Stromal cell of bone marrow (primary cell): Measurements from ENCODE around the gene CCDC7.
"Not testable (repeated sequence)": the region's sequence is repeated elsewhere in the genome, so short reads cannot be mapped to it uniquely, and the experiment has no call there.

Experiments used
- DNase-seq: peaks from one replicate; pipeline ENCODE4 v3.0.0-alpha.2; 2012; ENCODE audit warnings: low read depth

Gene CCDC7

DNA sequence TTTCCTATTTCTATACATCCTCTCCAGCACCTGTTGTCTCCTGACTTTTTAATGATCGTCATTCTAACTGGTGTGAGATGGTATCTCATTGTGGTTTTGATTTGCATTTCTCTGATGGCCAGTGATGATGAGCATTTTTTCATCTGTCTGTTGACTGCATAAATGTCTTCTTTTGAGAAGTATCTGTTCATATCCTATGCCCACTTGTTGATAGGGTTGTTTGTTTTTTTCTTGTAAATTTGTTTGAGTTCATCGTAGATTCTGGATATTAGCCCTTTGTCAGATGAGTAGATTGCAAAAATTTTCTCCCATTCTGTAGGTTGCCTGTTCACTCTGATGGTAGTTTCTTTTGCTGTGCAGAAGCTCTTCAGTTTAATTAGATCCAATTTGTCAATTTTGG lies 253.7 kb downstream of the CCDC7 start:
- DNase-seq: not testable (repeated sequence)

DNA sequence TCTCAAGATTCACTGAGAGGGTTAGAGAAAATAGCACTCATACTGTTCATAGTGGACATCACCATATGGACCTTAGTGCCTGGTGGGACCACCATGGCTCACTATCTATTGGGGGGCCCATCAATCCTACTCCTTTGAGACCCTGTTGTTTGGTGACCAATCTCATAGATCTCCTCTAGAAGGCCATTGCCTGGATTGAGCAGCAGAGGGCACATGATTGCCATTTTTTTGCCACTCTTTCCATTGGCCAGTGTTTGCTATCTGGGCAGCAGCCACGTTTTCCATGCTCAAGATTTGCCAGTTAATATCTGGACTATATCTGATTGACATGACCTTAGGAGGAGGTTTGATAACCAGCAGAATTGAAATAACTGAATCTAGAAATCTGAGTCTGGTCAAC lies 267.6 kb downstream of the CCDC7 start:
- DNase-seq: no peak

- DNase-seq: no peak
Measured at GRCh38 chr10:32731527-32731926, 285.6 kb downstream of the CCDC7 start.

GRCh38 chr10:32738958-32739357 lies 293.0 kb downstream of the CCDC7 start:
- DNase-seq: no peak

DNA sequence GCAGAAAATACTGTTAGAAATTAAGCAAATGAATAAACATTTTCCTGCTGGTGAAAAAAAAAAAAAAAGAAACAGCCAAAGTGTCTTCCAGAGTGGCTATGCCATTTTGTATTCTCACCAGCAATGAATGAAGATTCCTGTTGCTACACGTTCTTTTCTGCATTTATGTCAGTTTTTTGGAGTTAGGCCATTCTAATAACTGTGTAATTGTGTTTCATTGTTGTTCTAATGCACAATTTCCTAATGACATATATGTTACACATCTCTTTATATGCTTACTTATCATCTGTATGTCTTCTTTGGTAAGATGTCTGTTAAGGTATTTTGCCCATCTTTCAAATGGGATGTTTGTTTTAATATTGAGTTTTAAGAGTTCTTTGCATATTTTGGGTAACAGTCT lies 298.4 kb downstream of the CCDC7 start:
- DNase-seq: no peak

DNA sequence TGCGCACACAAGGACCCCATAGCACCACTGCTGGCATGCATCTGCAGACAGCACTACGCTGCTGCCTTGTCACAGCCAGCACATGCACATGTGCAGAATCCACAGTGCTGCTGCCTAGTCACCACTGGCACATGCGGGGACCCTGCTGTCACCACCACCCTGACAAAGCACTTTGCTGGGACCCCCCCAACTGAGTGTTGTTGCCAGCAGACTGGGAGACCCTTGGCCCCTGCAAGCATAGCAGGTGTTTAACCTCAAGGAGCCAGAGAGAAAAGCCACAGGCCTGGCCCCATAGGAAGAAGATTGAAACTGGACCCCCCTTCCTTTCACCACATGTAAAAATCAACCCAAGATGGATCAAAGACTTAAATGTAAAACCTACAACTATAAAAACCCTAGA lies 300.9 kb downstream of the CCDC7 start:
- no peak for DNase-seq

DNA sequence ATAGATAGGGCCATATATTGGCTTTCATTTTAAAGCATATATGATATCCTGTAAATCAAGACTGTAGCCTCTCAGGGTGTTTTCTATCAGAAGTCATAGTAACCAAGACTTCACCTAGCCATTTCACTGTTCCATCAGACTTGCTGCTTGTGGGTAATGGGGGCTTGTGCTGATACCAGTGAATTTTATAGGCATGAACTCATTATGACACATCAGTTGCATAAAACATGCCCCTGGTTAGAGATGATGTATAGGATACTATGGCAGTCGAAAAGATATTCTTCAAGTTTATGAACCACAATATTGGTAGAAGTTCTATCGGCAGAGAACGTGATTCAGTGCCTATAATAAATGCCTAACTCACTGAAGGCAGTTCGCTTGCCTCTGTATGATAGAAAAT lies 305.6 kb downstream of the CCDC7 start:
- DNase-seq: no peak

DNA sequence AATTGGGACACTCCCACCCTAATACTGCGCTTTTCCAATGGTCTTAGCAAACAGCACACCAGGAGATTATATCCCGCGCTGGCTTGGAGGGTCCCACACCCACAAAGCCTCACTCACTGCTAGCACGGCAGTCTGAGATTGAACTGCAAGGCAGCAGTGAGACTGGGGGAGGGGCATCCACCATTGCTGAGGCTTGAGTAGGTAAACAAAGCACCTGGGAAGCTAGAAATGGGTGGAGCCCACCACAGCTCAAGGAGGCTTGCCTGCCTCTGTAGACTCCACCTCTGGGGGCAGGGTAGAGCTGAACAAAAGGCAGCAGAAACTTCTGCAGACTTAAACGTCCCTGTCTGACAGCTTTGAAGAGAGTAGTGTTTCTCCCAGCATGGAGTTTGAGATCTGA lies 309.0 kb downstream of the CCDC7 start:
- not testable (repeated sequence) for DNase-seq

DNA sequence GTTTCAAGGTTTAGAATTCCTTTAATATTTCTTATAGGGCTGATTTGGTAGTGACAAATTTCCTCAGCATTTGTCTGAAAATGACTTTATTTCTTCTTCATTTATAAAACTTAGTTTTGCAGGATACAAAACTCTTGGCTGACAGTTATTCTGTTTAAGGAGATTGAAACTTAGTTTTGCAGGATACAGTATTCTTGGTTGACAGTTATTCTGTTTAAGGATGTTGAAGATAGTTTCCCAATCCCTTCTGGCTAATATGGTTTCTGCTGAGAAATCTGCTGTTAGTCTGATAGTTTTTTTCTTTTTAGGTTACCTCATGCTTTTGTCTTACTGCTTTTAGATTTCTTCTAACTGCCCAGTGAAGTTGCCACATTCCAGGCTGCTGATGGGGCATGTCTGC lies 325.3 kb downstream of the CCDC7 start:
- no peak for DNase-seq

GRCh38 chr10:32773105-32773504 lies 327.2 kb downstream of the CCDC7 start:
- no peak for DNase-seq

DNA sequence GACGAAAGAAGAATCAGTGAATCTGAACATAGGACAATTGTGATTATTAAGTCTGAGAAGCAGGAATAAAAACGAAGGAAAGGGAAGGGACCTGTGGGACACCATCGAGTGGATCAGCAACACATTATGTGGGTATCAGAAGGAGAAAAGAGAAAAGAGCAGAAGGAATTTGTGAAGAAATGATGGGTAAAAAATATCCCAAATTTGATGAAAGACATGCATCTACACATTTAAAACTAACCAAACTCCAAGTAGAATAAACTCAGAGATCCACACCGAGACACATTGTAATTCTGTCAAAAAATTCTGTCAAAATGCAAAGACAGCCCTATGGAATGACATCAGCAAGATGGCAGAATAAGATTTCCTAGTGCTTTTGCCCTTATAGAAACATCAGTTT lies 341.0 kb downstream of the CCDC7 start:
- DNase-seq: no peak

DNA sequence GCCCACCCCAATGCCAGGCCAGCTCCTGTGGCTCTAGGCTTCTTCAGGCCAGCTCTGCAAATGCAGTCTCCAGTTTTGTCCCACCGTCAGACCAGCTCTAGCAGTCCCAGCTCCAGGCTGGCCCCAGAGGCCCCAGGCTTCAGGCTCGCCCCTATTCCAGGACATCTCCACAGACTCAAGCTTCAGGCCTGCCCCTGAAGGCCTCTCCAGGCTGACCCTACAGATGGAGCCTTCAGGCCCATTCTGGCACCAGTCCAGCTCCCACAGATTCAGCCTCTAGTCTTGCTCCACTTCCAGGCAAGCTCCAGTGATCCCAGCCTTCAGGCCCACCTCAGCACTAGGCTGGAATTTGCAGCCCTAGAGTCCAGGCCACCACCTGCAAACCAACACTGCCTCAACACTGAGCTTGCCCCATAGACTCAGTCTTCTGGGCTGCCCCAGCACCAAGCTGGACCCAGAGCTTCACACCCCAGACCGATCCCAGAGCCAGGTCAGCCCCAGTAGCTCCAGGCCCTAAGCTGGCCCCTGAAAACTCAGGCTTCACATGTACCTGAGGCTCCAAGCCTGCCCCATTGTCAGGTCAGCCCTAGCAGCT lies 341.8 kb downstream of the CCDC7 start:
- DNase-seq: no peak

GRCh38 chr10:32788359-32788758 lies 342.4 kb downstream of the CCDC7 start:
- no peak for DNase-seq

DNA sequence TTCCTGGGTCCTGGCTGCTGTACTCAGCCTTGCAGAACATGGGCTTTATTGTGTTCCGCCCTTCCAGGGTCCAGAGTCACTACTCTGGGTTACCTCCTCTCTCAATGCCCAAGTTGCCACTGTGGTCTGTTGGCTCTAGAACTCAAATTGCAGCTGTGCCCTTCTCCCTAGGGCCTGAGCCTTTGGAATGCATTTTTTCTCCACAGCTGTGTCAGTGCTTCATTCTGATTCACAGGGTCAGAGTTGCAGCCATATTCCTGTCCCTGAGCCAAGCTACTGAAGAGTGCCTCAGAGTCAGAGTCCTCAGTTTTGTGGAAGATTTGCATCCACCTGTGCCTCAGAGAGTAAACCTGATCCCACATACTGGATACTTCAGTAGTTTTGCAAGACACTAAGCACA lies 344.5 kb downstream of the CCDC7 start:
- peak; percentile 11 for DNase-seq

DNA sequence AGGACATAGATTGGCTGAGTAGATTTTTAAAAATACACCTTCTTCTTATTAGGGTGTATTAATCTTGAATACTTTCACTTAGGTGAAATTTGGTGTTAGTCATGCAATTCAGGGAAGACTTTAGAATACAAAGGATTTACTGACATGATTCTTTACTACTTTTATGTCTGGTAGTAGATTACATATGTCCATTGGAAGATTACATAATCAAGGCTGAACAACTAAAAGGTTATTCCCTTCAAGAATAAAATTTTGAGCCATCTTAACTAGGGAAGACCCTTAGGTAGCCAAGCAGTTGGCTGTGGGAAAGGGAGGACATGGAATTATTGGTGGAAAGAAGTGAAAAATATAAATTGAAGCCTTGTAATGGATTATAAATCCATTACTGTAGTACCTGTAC lies 347.1 kb downstream of the CCDC7 start:
- no peak for DNase-seq

DNA sequence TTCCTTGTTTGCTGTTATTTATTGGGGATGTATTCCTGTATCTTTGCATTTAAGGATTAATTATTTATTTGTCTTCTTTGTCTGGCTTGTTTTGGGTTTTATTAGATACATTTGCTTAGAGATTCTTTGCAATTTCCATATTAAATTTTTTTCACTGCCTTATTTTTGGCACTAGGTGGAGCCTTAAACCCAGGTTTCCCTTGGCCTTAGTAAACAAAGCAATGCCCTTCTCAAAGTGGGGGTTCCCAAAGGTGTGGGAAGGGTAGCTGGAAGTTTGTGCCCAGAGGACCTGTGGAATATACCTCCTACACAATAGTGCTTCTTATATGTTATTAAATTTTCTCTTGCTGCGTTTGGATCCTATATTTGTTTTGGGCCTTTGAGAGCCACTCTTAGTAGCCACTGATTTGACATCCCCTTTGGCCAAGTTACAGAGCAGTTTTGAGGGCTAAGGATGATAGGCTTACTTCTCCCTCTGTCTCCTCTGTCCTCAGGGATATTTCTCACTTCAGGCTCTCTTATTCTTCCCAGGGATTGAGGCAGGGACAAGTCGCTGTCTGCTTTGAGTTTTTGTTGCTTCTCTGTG lies 349.8 kb downstream of the CCDC7 start:
- DNase-seq: peak; percentile 9

GRCh38 chr10:32797393-32797792 lies 351.5 kb downstream of the CCDC7 start:
- DNase-seq: not testable (repeated sequence)

GRCh38 chr10:32846974-32847373 lies 401.0 kb downstream of the CCDC7 start:
- no peak for DNase-seq

DNA sequence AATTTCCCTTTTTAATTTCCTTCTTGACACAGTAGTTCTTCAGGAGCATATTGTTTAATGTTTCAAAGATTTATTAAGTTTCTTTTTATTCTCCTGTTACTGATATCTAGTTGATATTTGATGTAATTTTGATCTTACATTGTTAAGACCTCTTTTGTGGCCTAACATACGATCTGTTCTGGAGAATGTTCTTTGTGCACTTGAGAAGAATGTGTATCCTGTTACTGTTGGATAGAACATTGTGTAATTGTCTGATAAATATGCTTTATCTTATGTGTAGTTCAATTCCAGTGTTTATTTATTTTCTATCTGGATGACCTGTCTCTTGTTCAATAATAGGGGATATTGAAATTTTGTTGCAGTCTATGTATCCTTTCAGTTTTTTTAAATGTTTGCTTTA lies 405.4 kb downstream of the CCDC7 start:
- DNase-seq: no peak

DNA sequence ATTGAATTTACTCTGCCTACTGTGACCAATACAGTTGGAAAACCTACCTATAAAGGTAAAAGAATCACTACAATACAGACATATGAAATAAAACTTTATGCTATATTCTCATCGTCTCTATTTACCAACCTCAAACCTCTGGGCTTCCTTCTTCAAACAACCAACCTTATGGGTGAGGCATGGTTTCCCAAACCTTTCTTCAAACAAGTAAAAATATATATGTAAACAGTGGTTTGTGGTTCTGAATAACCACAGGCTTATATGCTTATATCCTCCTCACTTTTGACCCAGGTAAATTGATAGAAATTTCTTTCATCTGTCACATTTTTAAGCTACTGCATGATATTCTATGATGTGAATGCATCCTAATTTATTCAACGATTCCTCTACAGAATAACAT lies 408.5 kb downstream of the CCDC7 start:
- DNase-seq: no peak

DNA sequence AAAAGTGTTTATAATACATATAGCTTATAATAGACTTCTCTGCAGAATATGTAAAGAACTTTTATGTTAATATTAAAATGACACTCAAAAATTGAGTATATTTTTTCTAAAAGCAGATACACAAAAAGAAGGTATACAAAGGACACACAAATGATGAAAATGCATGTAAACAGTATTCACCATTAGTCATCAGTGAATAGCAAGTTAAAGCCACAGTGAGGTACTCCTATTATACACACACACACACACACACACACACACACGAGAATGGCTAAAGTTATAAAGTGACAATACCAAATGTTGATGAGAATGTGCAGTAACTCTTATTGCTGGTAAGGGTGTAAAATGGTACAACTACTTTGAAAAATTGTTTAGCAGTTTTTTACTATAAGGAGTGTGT lies 419.2 kb downstream of the CCDC7 start:
- no peak for DNase-seq

GRCh38 chr10:32877915-32878314 lies 432.0 kb downstream of the CCDC7 start:
- DNase-seq: no peak

- DNase-seq: no peak
Measured at GRCh38 chr10:32878646-32879045, 432.7 kb downstream of the CCDC7 start.

DNA sequence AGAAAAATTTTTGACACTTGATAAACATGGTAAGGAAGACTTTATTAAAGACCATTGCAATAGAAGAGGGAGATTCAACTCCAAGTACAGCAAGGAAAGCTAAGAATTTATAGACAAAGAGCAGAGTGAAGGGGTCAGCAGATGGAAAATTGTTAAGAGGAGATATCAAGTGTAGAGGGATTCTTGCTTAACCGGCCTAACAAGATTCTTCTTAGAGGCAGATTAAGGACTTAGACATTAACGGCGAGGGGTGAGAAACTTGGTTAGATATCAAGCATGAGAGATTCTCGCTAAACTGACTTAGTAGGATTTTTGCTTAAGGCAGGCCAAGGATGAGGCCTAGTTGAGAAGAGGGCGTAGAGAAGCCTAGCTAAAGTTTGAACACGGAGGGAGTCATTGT lies 436.1 kb downstream of the CCDC7 start:
- DNase-seq: no peak
